Measurements from ENCODE around the gene ERH. TPM values are rescaled to one million over a fixed set of nuclear protein-coding genes. Genes with fewer than 3 reads are reported as not detected.
A peak's percentile ranks its signal among the peaks of the same experiment; 100 is the strongest.

The ERH gene
- 100 to 1,000 TPM; 118 to 135 TPM for total RNA-seq
- polyA plus RNA-seq = 10 to 100 TPM; 44.6 to 63.6 TPM

GRCh38 chr14:69398053-69398817 is at the start of gene ERH, which contains the start of gene SLC39A9:
Gene ERH, minus strand, starts transcription at chr14:69398299. Its CDS starts 66 bp downstream, at chr14:69398233.
Gene SLC39A9, plus strand, starts transcription at chr14:69398692. Its CDS starts 678 bp downstream, at chr14:69399370.
- H3K27ac ChIP-seq (ENCODE audit: low read depth, low read length) = peak within 1 kb of the TSS; percentile 87
- H3K27ac Mint-ChIP-seq = peak within 1 kb of the TSS; percentile 98 to 100 (median 100)
- H3K27me3 ChIP-seq (ENCODE audit: insufficient read depth, low read length) = no peaks in the 10 kb centered on the region
- peak within 1 kb of the TSS; percentile 86 to 91 for H3K4me3 ChIP-seq (ENCODE audit: low read length in 2 of 2)
- H3K4me1 ChIP-seq (ENCODE audit: insufficient read depth, low read length) = peaks cover 81% of the 10 kb centered on the region
- peaks cover 19% of the 10 kb centered on the region for H3K36me3 ChIP-seq (ENCODE audit: insufficient read depth, low read length)
- H3K9me3 ChIP-seq (ENCODE audit: control insufficient read depth in 1 of 2, low read length in 2 of 2) = no peaks in the 10 kb centered on the region
- CTCF ChIA-PET (ENCODE audit: partially characterized antibody) = interaction anchor here (1.0 to 2.2 kb wide), 2 partner anchors 14 to 368 kb away, joined by 3 to 5 read pairs; partner anchors contain the start of gene SRSF5
- H3K4me1 Mint-ChIP-seq = peaks cover 41 to 89% (median 59%) of the 10 kb centered on the region in 4 donors
- intact Hi-C loops (cut with micrococcal nuclease) = loop anchor here (1.0 to 5.0 kb wide), 5 partner anchors 206 to 1924 kb away; partner anchors contain the start of genes DCAF5, EXD2, SIPA1L1 and SRSF5
- H3K9me3 Mint-ChIP-seq = no peaks in the 10 kb centered on the region
- H3K4me3 Mint-ChIP-seq = peak within 1 kb of the TSS; percentile 91 to 99 (median 96)
- peak; percentile 96 to 98 (median 96) for DNase-seq
- peaks cover 21 to 50% of the 10 kb centered on the region in 2 donors for H3K36me3 Mint-ChIP-seq
- POLR2A ChIA-PET (ENCODE audit: partially characterized antibody) = interaction anchor here (0.9 to 3.4 kb wide), 16 partner anchors 10 to 1798 kb away, joined by 3 to 20 read pairs (median 4); partner anchors contain the start of genes COX16, DCAF5, EXD2 and PIGH
- H3K27me3 Mint-ChIP-seq = no peaks in the 10 kb centered on the region

GRCh38 chr14:69443296-69443805 is 45.3 kb upstream of the ERH start:
- H3K4me1 ChIP-seq (ENCODE audit: insufficient read depth, low read length) = no peaks in the 10 kb centered on the region
- ChIA-PET POLR2A (ENCODE audit: partially characterized antibody) (interaction anchor here (0.6 kb wide), 1 partner anchor 19 kb away, joined by 3 read pairs; no protein-coding TSS in a partner anchor), CTCF (ENCODE audit: partially characterized antibody) (interaction anchor here (1.6 kb wide), 1 partner anchor 16 kb away, joined by 6 read pairs; no protein-coding TSS in a partner anchor)
- Mint-ChIP-seq H3K4me3 (no peak overlapping the region), H3K27me3 (no peaks in the 10 kb centered on the region), H3K9me3 (no peaks in the 10 kb centered on the region), H3K4me1 (peaks cover 0 to 7% (median 5%) of the 10 kb centered on the region in 4 donors), H3K36me3 (peaks cover 29 to 54% of the 10 kb centered on the region in 2 donors), H3K27ac (no peak overlapping the region)
- H3K27me3 ChIP-seq (ENCODE audit: insufficient read depth, low read length) = no peaks in the 10 kb centered on the region
- DNase-seq = no peak
- H3K9me3 ChIP-seq (ENCODE audit: control insufficient read depth in 1 of 2, low read length in 2 of 2) = no peaks in the 10 kb centered on the region
- no peak overlapping the region for H3K27ac ChIP-seq (ENCODE audit: low read depth, low read length)
- intact Hi-C loops (cut with micrococcal nuclease) = no loop called here
- peaks cover 12% of the 10 kb centered on the region for H3K36me3 ChIP-seq (ENCODE audit: insufficient read depth, low read length)
- H3K4me3 ChIP-seq (ENCODE audit: low read length in 2 of 2) = no peak overlapping the region

- Mint-ChIP-seq H3K36me3 (peaks cover 29 to 51% of the 10 kb centered on the region in 2 donors), H3K27me3 (no peaks in the 10 kb centered on the region), H3K9me3 (no peaks in the 10 kb centered on the region), H3K4me1 (peaks cover 0 to 9% (median 4%) of the 10 kb centered on the region in 4 donors), H3K4me3 (no peak overlapping the region), H3K27ac (no peak overlapping the region)
- Histone ChIP-seq H3K4me1 (ENCODE audit: insufficient read depth, low read length) (no peaks in the 10 kb centered on the region), H3K4me3 (ENCODE audit: low read length in 2 of 2) (no peak overlapping the region), H3K9me3 (ENCODE audit: control insufficient read depth in 1 of 2, low read length in 2 of 2) (no peaks in the 10 kb centered on the region), H3K36me3 (ENCODE audit: insufficient read depth, low read length) (peaks cover 12% of the 10 kb centered on the region), H3K27me3 (ENCODE audit: insufficient read depth, low read length) (no peaks in the 10 kb centered on the region), H3K27ac (ENCODE audit: low read depth, low read length) (no peak overlapping the region)
- ChIA-PET CTCF (ENCODE audit: partially characterized antibody) (interaction anchor here (1.3 to 1.4 kb wide), 2 partner anchors 18 to 199 kb away, joined by 3 to 6 read pairs; no protein-coding TSS in a partner anchor), POLR2A (ENCODE audit: partially characterized antibody) (no interaction called here)
- no peak for DNase-seq
- intact Hi-C loops (cut with micrococcal nuclease) = no loop called here
These were observed 43.8 kb upstream of the ERH start for GRCh38 chr14:69441948-69442347.

DNA sequence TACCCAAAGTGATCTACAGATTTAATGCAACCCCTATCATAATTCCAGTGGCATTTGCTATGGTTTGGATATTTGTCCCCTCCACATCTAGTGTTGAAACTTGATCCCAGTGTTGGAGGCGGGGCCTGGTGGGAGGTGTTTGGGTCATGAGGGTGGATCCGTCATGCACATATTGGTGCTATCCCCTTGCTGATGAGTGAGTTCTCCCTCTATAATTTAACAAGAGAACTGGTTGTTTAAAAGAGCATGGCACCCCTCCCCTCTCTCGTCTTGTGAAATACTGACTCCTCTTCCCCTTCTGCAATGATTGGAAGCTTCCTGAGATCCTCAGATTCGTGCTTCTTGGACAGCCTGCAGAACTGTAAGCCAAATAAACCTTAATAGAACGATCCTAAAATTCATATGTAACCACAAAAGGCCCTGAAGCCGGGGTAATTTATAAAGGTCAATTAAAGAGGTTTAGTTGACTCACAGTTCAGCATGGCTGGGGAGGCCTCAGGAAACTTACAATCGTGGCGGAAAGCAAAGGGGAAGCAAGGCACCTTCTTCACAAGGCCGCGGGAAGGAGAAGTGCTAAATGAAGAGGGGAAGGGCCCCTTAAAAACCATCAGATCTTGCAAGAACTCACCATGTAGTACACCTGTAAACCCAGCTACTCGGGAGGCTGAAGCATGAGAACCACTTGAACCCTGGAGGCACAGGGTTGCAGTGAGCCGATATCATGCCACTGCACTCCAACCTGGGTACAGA is 41.6 kb upstream of the ERH start:
- DNase-seq = no peak
- H3K36me3 ChIP-seq (ENCODE audit: insufficient read depth, low read length) = peaks cover 12% of the 10 kb centered on the region
- H3K4me1 ChIP-seq (ENCODE audit: insufficient read depth, low read length) = no peaks in the 10 kb centered on the region
- POLR2A ChIA-PET (ENCODE audit: partially characterized antibody) = interaction anchor here (0.6 kb wide), 1 partner anchor 25 kb away, joined by 3 read pairs; no protein-coding TSS in a partner anchor
- Mint-ChIP-seq H3K27ac (peak overlapping the region in 1 of 7 donors; percentile 13), H3K36me3 (peaks cover 35 to 42% of the 10 kb centered on the region in 2 donors), H3K4me3 (no peak overlapping the region), H3K4me1 (peaks cover 0 to 10% (median 8%) of the 10 kb centered on the region in 4 donors), H3K27me3 (no peaks in the 10 kb centered on the region), H3K9me3 (no peaks in the 10 kb centered on the region)
- CTCF ChIA-PET (ENCODE audit: partially characterized antibody) = no interaction called here
- intact Hi-C loops (cut with micrococcal nuclease) = no loop called here
- H3K9me3 ChIP-seq (ENCODE audit: control insufficient read depth in 1 of 2, low read length in 2 of 2) = no peaks in the 10 kb centered on the region
- H3K27ac ChIP-seq (ENCODE audit: low read depth, low read length) = no peak overlapping the region
- H3K4me3 ChIP-seq (ENCODE audit: low read length in 2 of 2) = no peak overlapping the region
- H3K27me3 ChIP-seq (ENCODE audit: insufficient read depth, low read length) = no peaks in the 10 kb centered on the region

DNA sequence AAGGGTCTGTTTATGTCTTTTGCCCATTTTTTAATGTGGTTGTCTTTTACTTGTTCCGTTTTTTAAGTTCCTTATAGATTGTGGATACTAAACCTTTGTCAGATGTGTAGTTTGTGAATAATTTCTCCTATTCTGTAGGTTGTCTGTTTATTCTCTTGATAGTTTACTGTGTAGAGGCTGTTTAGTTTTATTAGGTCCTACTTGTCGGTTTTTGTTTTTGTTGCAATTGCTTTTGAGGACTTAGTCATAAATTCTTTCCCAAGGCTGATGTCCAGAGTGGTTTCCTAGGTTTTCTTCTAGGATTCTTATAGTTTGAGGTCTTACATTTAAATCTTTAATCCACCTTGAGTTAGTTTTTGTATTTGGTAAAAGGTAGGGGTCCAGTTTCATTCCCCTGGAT is 34.3 kb upstream of the ERH start:
- CTCF ChIA-PET (ENCODE audit: partially characterized antibody) = no interaction called here
- POLR2A ChIA-PET (ENCODE audit: partially characterized antibody) = no interaction called here
- peaks cover 0 to 23% (median 8%) of the 10 kb centered on the region in 4 donors for H3K4me1 Mint-ChIP-seq
- no peak overlapping the region for H3K27ac ChIP-seq (ENCODE audit: low read depth, low read length)
- intact Hi-C loops (cut with micrococcal nuclease) = no loop called here
- H3K36me3 Mint-ChIP-seq = peaks cover 25 to 40% of the 10 kb centered on the region in 2 donors
- H3K27me3 ChIP-seq (ENCODE audit: insufficient read depth, low read length) = no peaks in the 10 kb centered on the region
- peaks cover 4% of the 10 kb centered on the region for H3K36me3 ChIP-seq (ENCODE audit: insufficient read depth, low read length)
- no peak overlapping the region for H3K4me3 Mint-ChIP-seq
- no peak overlapping the region for H3K4me3 ChIP-seq (ENCODE audit: low read length in 2 of 2)
- H3K4me1 ChIP-seq (ENCODE audit: insufficient read depth, low read length) = no peaks in the 10 kb centered on the region
- H3K27ac Mint-ChIP-seq = no peak overlapping the region
- DNase-seq = no peak
- no peaks in the 10 kb centered on the region for H3K27me3 Mint-ChIP-seq
- H3K9me3 ChIP-seq (ENCODE audit: control insufficient read depth in 1 of 2, low read length in 2 of 2) = no peaks in the 10 kb centered on the region
- H3K9me3 Mint-ChIP-seq = peaks cover 0 to 2% (median 0%) of the 10 kb centered on the region in 8 donors

- Histone ChIP-seq H3K4me1 (ENCODE audit: insufficient read depth, low read length) (no peaks in the 10 kb centered on the region), H3K4me3 (ENCODE audit: low read length in 2 of 2) (no peak overlapping the region), H3K36me3 (ENCODE audit: insufficient read depth, low read length) (peaks cover 14% of the 10 kb centered on the region), H3K27ac (ENCODE audit: low read depth, low read length) (no peak overlapping the region), H3K27me3 (ENCODE audit: insufficient read depth, low read length) (no peaks in the 10 kb centered on the region), H3K9me3 (ENCODE audit: control insufficient read depth in 1 of 2, low read length in 2 of 2) (no peaks in the 10 kb centered on the region)
- intact Hi-C loops (cut with micrococcal nuclease) = no loop called here
- ChIA-PET CTCF (ENCODE audit: partially characterized antibody) (no interaction called here), POLR2A (ENCODE audit: partially characterized antibody) (no interaction called here)
- no peak overlapping the region for H3K4me3 Mint-ChIP-seq
- H3K4me1 Mint-ChIP-seq = peaks cover 0 to 20% (median 5%) of the 10 kb centered on the region in 4 donors
- no peaks in the 10 kb centered on the region for H3K27me3 Mint-ChIP-seq
- peaks cover 37 to 44% of the 10 kb centered on the region in 2 donors for H3K36me3 Mint-ChIP-seq
- no peak for DNase-seq
- peaks cover 0 to 2% (median 0%) of the 10 kb centered on the region in 8 donors for H3K9me3 Mint-ChIP-seq
- no peak overlapping the region for H3K27ac Mint-ChIP-seq
These were observed 32.3 kb upstream of the ERH start for GRCh38 chr14:69430306-69430939.
